ENCODE results near the gene NOS1. TPM values are rescaled to one million over a fixed set of nuclear protein-coding genes. Genes with fewer than 3 reads are reported as not detected.

NOS1 gene
- total RNA-seq, 1 experiment from 2014 or later = not detected

- CTCF ChIA-PET = no interaction called here
- Mint-ChIP-seq H3K9me3 (ENCODE audit: unreplicated experiment) (no peaks in the 10 kb centered on the region), H3K27ac (ENCODE audit: unreplicated experiment) (no peak overlapping the region), H3K36me3 (ENCODE audit: insufficient read depth, unreplicated experiment) (peaks cover 79% of the 10 kb centered on the region), H3K4me3 (ENCODE audit: unreplicated experiment) (no peak overlapping the region), H3K4me1 (ENCODE audit: low read depth, unreplicated experiment) (peaks cover 24% of the 10 kb centered on the region), H3K27me3 (ENCODE audit: insufficient read depth, unreplicated experiment) (no peaks in the 10 kb centered on the region)
- no peaks in the 10 kb centered on the region; the same call in 1 of the 2 replicates for H3K36me3 ChIP-seq (ENCODE audit: control insufficient read depth, insufficient read depth, low read length)
- TF ChIP-seq CTCF (IDR thresholded peaks at IDR 0.05; ENCODE audit: insufficient read depth in 1 of 2, low read depth in 1 of 2, low read length in 1 of 2, severe bottlenecking in 1 of 2, unreplicated experiment in 1 of 2) = no peak
- H3K9me3 ChIP-seq = no peaks in the 10 kb centered on the region
- intact Hi-C loops (cut with micrococcal nuclease; ENCODE audit: unreplicated experiment) = no loop called here
- H3K4me3 ChIP-seq (ENCODE audit: low read depth, low read length) = no peak overlapping the region
- no TSS peak for BruUV-seq (replicated peaks)
- DNase-seq = no peak
- peaks cover 6% of the 10 kb centered on the region for H3K4me1 ChIP-seq
- no peaks in the 10 kb centered on the region for H3K27me3 ChIP-seq (replicated peaks; ENCODE audit: control insufficient read depth, insufficient read depth, low read length)
- POLR2A ChIA-PET = no interaction called here
These were observed 198.8 kb downstream of the NOS1 start for GRCh38 chr12:117162633-117163032.

- POLR2A ChIA-PET = no interaction called here
- peaks cover 79% of the 10 kb centered on the region for H3K36me3 Mint-ChIP-seq (ENCODE audit: insufficient read depth, unreplicated experiment)
- no peak overlapping the region for H3K4me3 Mint-ChIP-seq (ENCODE audit: unreplicated experiment)
- no peak for TF ChIP-seq CTCF (IDR thresholded peaks at IDR 0.05; ENCODE audit: insufficient read depth in 1 of 2, low read depth in 1 of 2, low read length in 1 of 2, severe bottlenecking in 1 of 2, unreplicated experiment in 1 of 2)
- H3K27me3 Mint-ChIP-seq (ENCODE audit: insufficient read depth, unreplicated experiment) = no peaks in the 10 kb centered on the region
- H3K9me3 ChIP-seq = no peaks in the 10 kb centered on the region
- CTCF ChIA-PET = no interaction called here
- BruUV-seq (replicated peaks) = no TSS peak
- no peak for DNase-seq
- peaks cover 24% of the 10 kb centered on the region for H3K4me1 Mint-ChIP-seq (ENCODE audit: low read depth, unreplicated experiment)
- no peak overlapping the region for H3K4me3 ChIP-seq (ENCODE audit: low read depth, low read length)
- H3K27ac Mint-ChIP-seq (ENCODE audit: unreplicated experiment) = no peak overlapping the region
- H3K27me3 ChIP-seq (replicated peaks; ENCODE audit: control insufficient read depth, insufficient read depth, low read length) = no peaks in the 10 kb centered on the region
- peaks cover 6% of the 10 kb centered on the region for H3K4me1 ChIP-seq
- no peaks in the 10 kb centered on the region for H3K9me3 Mint-ChIP-seq (ENCODE audit: unreplicated experiment)
- no peaks in the 10 kb centered on the region; the same call in 1 of the 2 replicates for H3K36me3 ChIP-seq (ENCODE audit: control insufficient read depth, insufficient read depth, low read length)
- intact Hi-C loops (cut with micrococcal nuclease; ENCODE audit: unreplicated experiment) = no loop called here
These were observed 199.3 kb downstream of the NOS1 start for GRCh38 chr12:117162167-117162539.

GRCh38 chr12:117161460-117162166, 199.8 kb downstream of the NOS1 start:
- peaks cover 79% of the 10 kb centered on the region for H3K36me3 Mint-ChIP-seq (ENCODE audit: insufficient read depth, unreplicated experiment)

More at GRCh38 chr12:117161460-117162166, 199.8 kb downstream of the NOS1 start:
- Histone ChIP-seq H3K9me3 (no peaks in the 10 kb centered on the region), H3K4me1 (peaks cover 6% of the 10 kb centered on the region), H3K27me3 (replicated peaks; ENCODE audit: control insufficient read depth, insufficient read depth, low read length) (no peaks in the 10 kb centered on the region), H3K4me3 (ENCODE audit: low read depth, low read length) (no peak overlapping the region), H3K36me3 (ENCODE audit: control insufficient read depth, insufficient read depth, low read length) (no peaks in the 10 kb centered on the region; the same call in 1 of the 2 replicates)
- BruUV-seq (replicated peaks) = no TSS peak
- H3K4me1 Mint-ChIP-seq (ENCODE audit: low read depth, unreplicated experiment) = peaks cover 24% of the 10 kb centered on the region
- intact Hi-C loops (cut with micrococcal nuclease; ENCODE audit: unreplicated experiment) = no loop called here
- DNase-seq = no peak
- CTCF ChIA-PET = no interaction called here
- POLR2A ChIA-PET = no interaction called here
- H3K27ac Mint-ChIP-seq (ENCODE audit: unreplicated experiment) = no peak overlapping the region
- no peak for TF ChIP-seq CTCF (IDR thresholded peaks at IDR 0.05; ENCODE audit: insufficient read depth in 1 of 2, low read depth in 1 of 2, low read length in 1 of 2, severe bottlenecking in 1 of 2, unreplicated experiment in 1 of 2)
- no peak overlapping the region for H3K4me3 Mint-ChIP-seq (ENCODE audit: unreplicated experiment)
- H3K27me3 Mint-ChIP-seq (ENCODE audit: insufficient read depth, unreplicated experiment) = no peaks in the 10 kb centered on the region
- no peaks in the 10 kb centered on the region for H3K9me3 Mint-ChIP-seq (ENCODE audit: unreplicated experiment)
